ENCODE measurements around the gene ACVR1. TPM values are rescaled to one million over a fixed set of nuclear protein-coding genes. Genes with fewer than 3 reads are reported as not detected.

ACVR1 gene
- total and polyA plus RNA-seq, 2 of the 13 experiments (the other 11 are each of a cell fraction or from before 2014, with no cell fraction given), result 2.3 to 5.4 TPM

GRCh38 chr2:157899125-157899839 lies 23.2 kb upstream of the ACVR1 start:
- intact Hi-C loops (cut with micrococcal nuclease; ENCODE audit: unreplicated experiment), result no loop called here
- 42% methylated on average over 7 of the region's 7 CpGs for WGBS (ENCODE audit: low lambda C conversion rate)
- CTCF ChIA-PET (ENCODE audit: low intra/inter-chr PET ratio, low total read pairs), result no interaction called here

DNA sequence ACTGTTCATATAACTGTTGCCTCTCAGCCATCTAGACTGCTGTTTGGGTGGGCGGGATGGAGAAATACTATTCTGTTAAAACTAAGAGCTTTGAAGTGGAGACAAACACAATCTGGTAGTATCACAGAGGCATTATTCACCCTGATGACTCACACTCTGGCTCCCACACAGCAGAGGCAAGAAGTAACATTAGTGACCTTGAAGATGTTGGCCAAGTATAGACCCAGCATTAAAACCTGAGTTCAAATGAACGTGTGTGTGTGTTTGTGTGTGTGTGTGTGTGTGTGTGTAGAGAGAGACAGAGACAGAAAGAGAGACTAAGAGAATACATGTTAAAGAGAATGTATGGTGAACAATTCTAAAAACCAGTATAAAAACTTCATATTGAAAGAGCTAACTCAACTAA lies 22.5 kb upstream of the ACVR1 start:
- BruUV-seq (replicated peaks), result no TSS peak
- DNase-seq (ENCODE audit: low spot score), result no peak
- TF ChIP-seq ZNF296 (CRISPR knock-in tag; conservative IDR thresholded peaks at IDR 0.05), result no peak
- TF ChIP-seq ZBTB7B (CRISPR knock-in tag; IDR thresholded peaks at IDR 0.05), result no peak
- TF ChIP-seq, protein P1, sequence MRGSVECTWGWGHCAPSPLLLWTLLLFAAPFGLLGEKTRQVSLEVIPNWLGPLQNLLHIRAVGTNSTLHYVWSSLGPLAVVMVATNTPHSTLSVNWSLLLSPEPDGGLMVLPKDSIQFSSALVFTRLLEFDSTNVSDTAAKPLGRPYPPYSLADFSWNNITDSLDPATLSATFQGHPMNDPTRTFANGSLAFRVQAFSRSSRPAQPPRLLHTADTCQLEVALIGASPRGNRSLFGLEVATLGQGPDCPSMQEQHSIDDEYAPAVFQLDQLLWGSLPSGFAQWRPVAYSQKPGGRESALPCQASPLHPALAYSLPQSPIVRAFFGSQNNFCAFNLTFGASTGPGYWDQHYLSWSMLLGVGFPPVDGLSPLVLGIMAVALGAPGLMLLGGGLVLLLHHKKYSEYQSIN (CRISPR knock-in tag; IDR thresholded peaks at IDR 0.05; ENCODE audit: borderline replicate concordance), result no peak
- TF ChIP-seq ZNF230 (CRISPR knock-in tag; IDR thresholded peaks at IDR 0.05), result no peak
- TF ChIP-seq KMT2B (CRISPR knock-in tag; IDR thresholded peaks at IDR 0.05), result no peak
- TF ChIP-seq ZNF773 (CRISPR knock-in tag; IDR thresholded peaks at IDR 0.05; ENCODE audit: borderline replicate concordance), result no peak
- no peak for TF ChIP-seq SP1 (IDR thresholded peaks at IDR 0.05)
- TF ChIP-seq SP1 (CRISPR knock-in tag; IDR thresholded peaks at IDR 0.05), result no peak
- TF ChIP-seq, protein P2, sequence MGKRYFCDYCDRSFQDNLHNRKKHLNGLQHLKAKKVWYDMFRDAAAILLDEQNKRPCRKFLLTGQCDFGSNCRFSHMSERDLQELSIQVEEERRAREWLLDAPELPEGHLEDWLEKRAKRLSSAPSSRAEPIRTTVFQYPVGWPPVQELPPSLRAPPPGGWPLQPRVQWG (CRISPR knock-in tag; IDR thresholded peaks at IDR 0.05; ENCODE audit: borderline replicate concordance, low read depth), result no peak
- no peak for TF ChIP-seq ATM (IDR thresholded peaks at IDR 0.05; ENCODE audit: borderline replicate concordance)
- TF ChIP-seq KDM3A (CRISPR knock-in tag; IDR thresholded peaks at IDR 0.05; ENCODE audit: low read depth), result no peak

More at GRCh38 chr2:157899125-157899839, 23.2 kb upstream of the ACVR1 start:
- no peaks in the 10 kb centered on the region for H3K4me1 ChIP-seq (ENCODE audit: insufficient read depth, low read length)
- H3K79me2 ChIP-seq (ENCODE audit: insufficient read depth, low read length), result no peaks in the 10 kb centered on the region
- FAIRE-seq (no peak), ATAC-seq (no peak), DNase-seq (ENCODE audit: low spot score) (no peak)
- BruUV-seq (replicated peaks), result no TSS peak
- peaks cover 0 to 13% of the 10 kb centered on the region in 2 experiments; a peak in 1 of 5 replicates for H3K27me3 ChIP-seq (ENCODE audit: control insufficient read depth in 1 of 2, insufficient read depth in 2 of 2, low read length in 2 of 2)
- no peaks in the 10 kb centered on the region for H3K36me3 ChIP-seq (replicated peaks in 1 of 2; ENCODE audit: control insufficient read depth in 1 of 2, insufficient read depth in 2 of 2, low read length in 2 of 2)
- H3K4me2 ChIP-seq (ENCODE audit: low read depth, low read length), result no peak overlapping the region
- H2AFZ ChIP-seq (ENCODE audit: low read length), result no peak overlapping the region
- in situ Hi-C loops (cut with HindIII; ENCODE audit: extremely low pct_ligation_motif_present, low pct_unique_long_range_greater_than_20kb), result no loop called here
- H3K4me3 ChIP-seq (replicated peaks in 1 of 3; ENCODE audit: insufficient read depth in 1 of 3, low read depth in 2 of 3, low read length in 3 of 3), result no peak overlapping the region
- H4K20me1 ChIP-seq (ENCODE audit: insufficient read depth, low read length), result no peaks in the 10 kb centered on the region
- no peak for TF ChIP-seq POLR2AphosphoS2 (IDR thresholded peaks at IDR 0.05; ENCODE audit: low read depth, low read length)
- TF ChIP-seq ZMYM2 (CRISPR knock-in tag; IDR thresholded peaks at IDR 0.05), result no peak
- TF ChIP-seq, protein P3, sequence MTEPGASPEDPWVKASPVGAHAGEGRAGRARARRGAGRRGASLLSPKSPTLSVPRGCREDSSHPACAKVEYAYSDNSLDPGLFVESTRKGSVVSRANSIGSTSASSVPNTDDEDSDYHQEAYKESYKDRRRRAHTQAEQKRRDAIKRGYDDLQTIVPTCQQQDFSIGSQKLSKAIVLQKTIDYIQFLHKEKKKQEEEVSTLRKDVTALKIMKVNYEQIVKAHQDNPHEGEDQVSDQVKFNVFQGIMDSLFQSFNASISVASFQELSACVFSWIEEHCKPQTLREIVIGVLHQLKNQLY (CRISPR knock-in tag; IDR thresholded peaks at IDR 0.05), result no peak
- no peak for TF ChIP-seq ZNF790 (CRISPR knock-in tag; IDR thresholded peaks at IDR 0.05; ENCODE audit: borderline replicate concordance)
- TF ChIP-seq RELA (CRISPR knock-in tag; IDR thresholded peaks at IDR 0.05), result no peak
- TF ChIP-seq ZNF883 (CRISPR knock-in tag; IDR thresholded peaks at IDR 0.05; ENCODE audit: not compliant biosample characterization), result no peak
- TF ChIP-seq PLRG1 (conservative IDR thresholded peaks at IDR 0.05), result no peak
- TF ChIP-seq ZNF567 (CRISPR knock-in tag; IDR thresholded peaks at IDR 0.05; ENCODE audit: borderline replicate concordance), result no peak
- no peak for TF ChIP-seq ZNF569 (CRISPR knock-in tag; IDR thresholded peaks at IDR 0.05; ENCODE audit: borderline replicate concordance)
- no peak for TF ChIP-seq ZNF652 (CRISPR knock-in tag; IDR thresholded peaks at IDR 0.05; ENCODE audit: borderline replicate concordance, low read depth)
- no peak for TF ChIP-seq POLR2A (IDR thresholded peaks at IDR 0.05; ENCODE audit: insufficient read depth in 1 of 2, low read depth in 2 of 2, low read length in 2 of 2)
- no peak for TF ChIP-seq CEBPG (CRISPR knock-in tag; IDR thresholded peaks at IDR 0.05)
- no peak for TF ChIP-seq ZNF773 (CRISPR knock-in tag; IDR thresholded peaks at IDR 0.05; ENCODE audit: borderline replicate concordance)
- H3K9me3 ChIP-seq (ENCODE audit: low read length), result no peaks in the 10 kb centered on the region
- H3K27ac ChIP-seq (ENCODE audit: extremely low read length, insufficient read depth, low read length), result no peak overlapping the region
- POLR2A ChIA-PET, result no interaction called here
- no peak overlapping the region for H3K9ac ChIP-seq (ENCODE audit: insufficient read depth, low read depth, low read length)

More for the DNA sequence above, 22.5 kb upstream of the ACVR1 start:
- no peak overlapping the region for H3K9ac ChIP-seq (ENCODE audit: insufficient read depth, low read depth, low read length)
- 24% methylated on average over 2 of the region's 2 CpGs for WGBS (ENCODE audit: low lambda C conversion rate)
- FAIRE-seq (no peak), ATAC-seq (no peak)
- H3K27ac ChIP-seq (ENCODE audit: extremely low read length, insufficient read depth, low read length), result no peak overlapping the region
- H3K4me2 ChIP-seq (ENCODE audit: low read depth, low read length), result no peak overlapping the region
- H3K27me3 ChIP-seq (ENCODE audit: control insufficient read depth in 1 of 2, insufficient read depth in 2 of 2, low read length in 2 of 2), result peaks cover 0 to 7% of the 10 kb centered on the region in 2 experiments; a peak in 1 of 5 replicates
- no peaks in the 10 kb centered on the region for H3K79me2 ChIP-seq (ENCODE audit: insufficient read depth, low read length)
- POLR2A ChIA-PET, result no interaction called here
- no peaks in the 10 kb centered on the region for H4K20me1 ChIP-seq (ENCODE audit: insufficient read depth, low read length)
- in situ Hi-C loops (cut with HindIII; ENCODE audit: extremely low pct_ligation_motif_present, low pct_unique_long_range_greater_than_20kb), result no loop called here
- H3K4me3 ChIP-seq (replicated peaks in 1 of 3; ENCODE audit: insufficient read depth in 1 of 3, low read depth in 2 of 3, low read length in 3 of 3), result no peak overlapping the region
- no peaks in the 10 kb centered on the region for H3K36me3 ChIP-seq (replicated peaks in 1 of 2; ENCODE audit: control insufficient read depth in 1 of 2, insufficient read depth in 2 of 2, low read length in 2 of 2)
- CTCF ChIA-PET (ENCODE audit: low intra/inter-chr PET ratio, low total read pairs), result no interaction called here
- H2AFZ ChIP-seq (ENCODE audit: low read length), result no peak overlapping the region
- intact Hi-C loops (cut with micrococcal nuclease; ENCODE audit: unreplicated experiment), result no loop called here
- no peaks in the 10 kb centered on the region for H3K9me3 ChIP-seq (ENCODE audit: low read length)
- H3K4me1 ChIP-seq (ENCODE audit: insufficient read depth, low read length), result no peaks in the 10 kb centered on the region
